Eye (tissue), 1 donor: Measurements from ENCODE around the gene SMIM45.
"Not testable (repeated sequence)": the region's sequence is repeated elsewhere in the genome, so short reads cannot be mapped to it uniquely, and the experiment has no call there.

Experiments
- DNase-seq: peaks from one replicate; pipeline ENCODE4 v3.0.0-alpha.2; 2015

The SMIM45 gene

DNA sequence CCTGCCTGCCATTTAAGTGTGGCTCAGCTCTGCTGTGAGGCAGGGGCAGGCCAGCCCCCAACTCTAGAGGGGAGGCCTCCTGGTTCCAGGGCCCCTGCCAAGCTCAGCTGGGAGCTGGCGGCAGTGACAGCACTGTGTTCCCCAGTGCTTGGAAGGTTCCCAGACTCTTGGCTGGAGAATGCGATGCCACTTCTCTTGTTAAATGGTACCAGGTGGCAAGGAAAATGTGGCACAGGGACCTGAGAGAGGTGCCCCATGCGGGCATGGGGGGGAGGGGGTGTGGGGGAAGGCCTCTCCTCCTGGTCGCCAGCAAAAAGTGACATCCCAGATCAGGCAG, 17.0 kb upstream of the SMIM45 start:
- no peak for DNase-seq

DNA sequence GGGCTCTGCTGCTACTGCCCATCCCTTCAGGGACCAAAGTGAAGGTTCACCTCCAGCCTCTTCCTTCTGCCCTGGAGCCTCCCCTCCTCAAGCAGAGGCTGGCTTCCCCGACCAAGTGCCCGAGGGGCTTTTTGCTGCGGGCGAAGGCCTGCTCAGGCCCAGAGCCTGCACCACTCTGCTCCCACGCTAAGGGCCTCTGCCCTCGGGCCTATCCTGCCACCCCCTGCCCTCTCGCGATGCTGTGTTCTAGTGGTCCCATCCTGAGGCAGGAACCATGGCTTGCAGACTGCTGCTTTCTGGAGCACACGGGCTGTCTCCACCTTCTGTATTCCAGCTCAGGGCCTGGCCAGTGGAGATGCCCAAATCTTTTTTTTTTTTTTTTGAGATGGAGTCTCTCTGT, 16.4 kb upstream of the SMIM45 start:
- no peak for DNase-seq

DNA sequence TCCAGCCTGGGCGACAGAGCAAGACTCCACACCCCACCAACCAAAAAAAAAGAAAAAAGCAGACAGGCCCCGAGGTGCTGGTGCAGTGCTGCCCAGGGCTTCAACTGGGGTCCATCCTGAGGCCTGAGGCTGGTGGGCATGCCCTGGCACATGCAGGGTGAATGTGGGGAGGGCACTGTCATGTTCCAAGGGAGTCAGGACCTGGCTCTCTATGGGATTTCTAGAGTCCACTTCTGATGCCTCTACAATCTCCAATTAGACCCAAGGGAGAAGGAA, 15.1 kb upstream of the SMIM45 start:
- no peak for DNase-seq

DNA sequence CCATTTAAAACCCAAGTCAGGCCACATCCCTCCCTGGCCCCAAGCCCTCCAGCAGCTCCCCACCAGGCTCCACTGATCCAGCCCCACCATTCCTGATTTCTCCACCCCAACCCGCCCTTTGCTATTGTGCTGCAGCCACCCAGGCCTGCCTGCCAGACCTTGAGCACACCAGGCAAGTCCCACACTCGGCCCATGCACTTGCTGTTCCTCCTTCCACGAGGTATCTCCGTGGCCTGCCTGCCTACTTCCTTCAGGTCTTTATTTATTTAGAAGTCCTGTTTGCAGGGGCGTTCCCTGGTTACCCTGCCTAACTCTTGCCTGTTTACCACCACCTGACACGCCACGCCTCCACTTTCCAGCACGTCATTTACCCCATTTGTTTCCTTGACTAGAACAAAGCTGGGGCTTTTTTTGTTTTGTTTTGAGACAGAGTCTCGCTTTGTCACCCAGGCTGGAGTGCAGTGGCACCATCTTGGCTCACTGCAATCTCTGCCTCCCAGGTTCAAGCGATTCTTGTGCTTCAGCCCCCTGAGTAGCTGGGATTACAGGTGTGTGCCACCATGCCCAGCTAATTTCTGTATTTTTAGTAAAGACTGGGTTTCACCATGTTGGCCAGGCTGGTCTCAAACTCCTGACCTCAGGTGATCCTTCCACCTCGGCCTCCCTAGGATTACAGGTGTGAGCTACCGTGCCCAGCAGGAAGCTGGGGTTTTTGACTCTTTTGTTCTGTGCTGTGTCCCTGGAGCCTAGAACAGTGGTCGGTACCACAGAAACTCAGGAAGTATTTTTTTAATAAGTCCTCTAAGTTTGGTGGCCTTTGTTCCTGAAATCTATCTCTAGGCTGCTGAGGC, 11.7 kb upstream of the SMIM45 start:
- DNase-seq = no peak

DNA sequence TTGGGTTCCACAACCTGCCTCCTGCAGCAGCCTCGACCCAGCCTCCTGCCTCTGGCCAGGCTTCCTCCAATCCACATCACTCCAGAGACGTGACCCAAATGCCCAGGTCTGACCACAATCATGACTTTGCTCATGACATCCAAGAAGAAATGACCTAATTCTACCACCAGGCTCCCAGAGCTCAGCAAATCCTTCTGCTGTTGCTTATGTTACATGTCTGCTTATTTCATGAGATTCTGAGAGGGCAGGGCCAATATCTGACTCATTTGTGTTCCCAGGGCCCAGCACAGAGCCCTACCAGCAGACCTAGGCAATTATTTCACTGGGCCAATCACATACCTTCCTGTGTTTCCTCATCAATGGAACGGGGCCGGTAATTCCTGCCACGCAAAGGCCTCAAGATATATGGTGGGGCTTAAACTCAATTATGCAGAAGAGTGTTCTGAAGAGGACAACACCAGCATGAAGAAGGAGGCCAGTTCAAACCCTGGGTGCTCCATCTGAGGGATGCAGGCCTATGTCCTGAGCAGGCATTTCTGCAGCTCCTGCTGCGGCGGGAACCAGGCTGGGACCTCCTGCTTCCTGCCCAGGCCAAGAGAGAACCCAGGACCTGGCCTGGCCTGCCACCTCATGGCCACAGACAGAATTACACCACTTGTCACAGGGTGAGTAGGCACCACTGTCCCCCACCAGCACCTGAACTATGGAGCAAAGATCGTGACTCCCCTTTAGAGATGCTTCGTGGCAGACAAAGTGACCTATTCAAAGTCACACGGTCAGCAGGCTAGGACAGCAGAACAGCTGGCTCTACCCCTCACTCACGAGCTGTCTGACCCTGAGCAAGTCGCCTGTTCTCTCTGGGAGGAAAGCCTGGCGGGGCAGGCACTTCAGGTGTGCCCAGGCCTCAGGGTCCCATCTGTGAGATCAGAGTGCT, 10.9 kb upstream of the SMIM45 start:
- peak; percentile 91 for DNase-seq

DNA sequence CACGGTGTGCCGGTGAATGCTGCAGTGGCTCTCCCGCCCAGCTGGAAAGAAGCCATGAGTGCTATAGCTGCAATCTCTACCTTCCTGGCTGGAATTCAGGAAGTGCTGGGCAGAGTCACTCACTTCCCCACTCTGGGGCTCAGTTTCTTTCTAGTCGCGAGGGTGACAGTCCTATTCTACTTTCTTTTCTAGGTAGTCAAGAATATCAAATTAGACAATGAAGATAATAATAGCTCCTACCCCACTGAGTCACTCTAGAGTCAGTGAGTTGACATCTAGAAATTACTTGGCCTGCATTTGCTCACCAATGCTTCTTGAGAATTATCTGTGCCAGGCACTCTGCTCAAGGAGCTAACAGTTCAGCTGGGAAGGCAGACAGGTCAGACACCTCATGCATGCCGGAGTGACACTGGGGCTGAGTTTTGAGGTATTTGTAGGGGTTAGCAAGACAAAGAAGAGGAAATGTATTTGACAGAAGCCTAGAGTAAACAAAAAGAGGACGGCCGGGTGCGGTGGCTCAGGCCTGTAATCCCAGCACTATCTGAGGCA, 8.2 kb upstream of the SMIM45 start:
- DNase-seq = no peak

DNA sequence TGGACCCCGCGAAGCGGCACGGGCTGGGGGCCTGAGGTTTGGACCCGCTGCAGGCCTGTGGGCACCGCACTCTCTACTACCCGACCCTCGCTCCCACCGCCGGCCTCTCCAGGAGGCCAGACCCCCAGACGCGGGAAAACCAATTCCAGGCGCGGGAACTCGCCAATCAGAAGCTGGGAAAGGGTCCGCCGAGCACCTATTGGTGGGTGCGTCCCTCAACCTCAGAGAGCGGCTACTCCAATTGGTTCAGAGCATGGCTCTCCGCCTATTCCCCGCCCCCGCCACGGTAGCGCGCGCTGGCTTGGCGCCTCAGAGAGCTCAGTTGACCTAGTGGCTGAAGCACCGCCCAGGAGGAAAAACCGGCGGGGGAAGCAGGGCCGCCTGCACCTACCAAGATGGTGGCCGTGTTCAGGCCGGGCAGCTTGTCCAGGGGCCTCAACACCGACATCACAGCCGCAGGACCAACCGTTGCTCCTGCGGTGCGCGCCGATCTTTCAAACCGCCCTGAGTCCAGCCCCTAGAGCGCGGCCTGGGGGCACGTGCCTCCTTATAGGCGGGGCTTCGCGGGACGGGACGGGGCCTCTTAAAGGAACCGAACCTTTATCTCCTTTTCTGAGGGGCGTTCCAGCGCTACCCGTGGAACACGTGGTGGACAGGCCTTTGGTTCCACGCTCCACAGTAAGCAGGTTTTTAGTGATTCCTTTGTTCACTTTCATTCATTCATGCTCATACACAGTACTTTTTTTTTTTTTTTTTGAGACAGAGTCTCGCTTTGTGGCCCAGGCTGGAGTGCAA, 5.1 kb upstream of the SMIM45 start, which contains the start of gene CENPM:
Gene CENPM, minus strand, starts transcription at position 524 of the 795 bp plus-strand sequence. Its CDS starts 76 bp downstream, at position 448.
- peak; percentile 98 for DNase-seq

DNA sequence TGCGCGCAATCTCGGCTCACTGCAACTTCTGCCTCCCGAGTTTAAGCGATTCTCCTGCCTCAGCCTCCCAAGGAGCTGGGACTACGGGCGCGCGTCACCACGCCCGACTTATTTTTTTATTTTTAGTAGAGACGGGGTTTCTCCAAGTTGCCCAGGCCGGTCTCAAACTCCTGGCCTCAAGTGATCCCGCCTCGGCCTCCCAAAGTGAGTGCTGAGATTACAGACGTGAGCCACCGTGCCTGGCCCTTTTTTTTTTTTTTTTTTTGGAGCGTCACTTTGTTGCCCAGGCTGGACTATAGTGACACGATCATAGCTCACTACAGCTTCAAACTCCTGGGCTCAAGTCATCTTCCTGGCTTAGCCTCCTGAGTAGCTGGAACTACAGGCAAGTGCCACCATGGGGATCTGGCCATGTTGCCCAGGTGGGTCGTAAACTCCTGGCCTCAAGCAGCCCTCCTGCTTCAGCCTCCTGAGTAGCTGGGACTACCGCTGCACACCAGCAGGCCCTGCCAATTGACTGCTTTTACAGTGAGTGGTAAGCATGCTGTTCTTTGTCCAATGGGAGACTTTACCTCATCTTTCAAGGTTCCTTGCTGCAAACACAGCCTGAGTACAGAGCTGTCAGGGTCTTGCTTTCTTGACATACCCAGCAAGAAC, 4.4 kb upstream of the SMIM45 start:
- DNase-seq = no peak

DNA sequence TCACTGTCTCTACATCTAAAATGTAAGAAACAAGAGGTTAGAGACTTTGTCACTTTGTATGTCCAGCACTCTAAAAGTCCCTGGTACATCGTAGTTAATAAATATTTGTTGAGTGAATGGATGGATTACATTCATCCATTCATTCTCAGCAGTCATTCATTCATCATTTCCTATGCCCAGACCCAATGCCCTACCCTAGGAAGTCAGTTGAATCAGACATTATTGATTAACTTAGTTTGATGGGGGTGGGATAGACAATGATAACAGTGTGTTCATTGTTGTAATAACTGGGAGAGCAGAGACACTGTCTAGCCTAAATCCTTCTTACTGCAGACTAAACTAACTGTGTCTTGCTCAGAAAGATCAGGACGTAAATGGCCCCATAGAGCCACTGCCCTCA, 3.8 kb upstream of the SMIM45 start:
- DNase-seq = no peak

DNA sequence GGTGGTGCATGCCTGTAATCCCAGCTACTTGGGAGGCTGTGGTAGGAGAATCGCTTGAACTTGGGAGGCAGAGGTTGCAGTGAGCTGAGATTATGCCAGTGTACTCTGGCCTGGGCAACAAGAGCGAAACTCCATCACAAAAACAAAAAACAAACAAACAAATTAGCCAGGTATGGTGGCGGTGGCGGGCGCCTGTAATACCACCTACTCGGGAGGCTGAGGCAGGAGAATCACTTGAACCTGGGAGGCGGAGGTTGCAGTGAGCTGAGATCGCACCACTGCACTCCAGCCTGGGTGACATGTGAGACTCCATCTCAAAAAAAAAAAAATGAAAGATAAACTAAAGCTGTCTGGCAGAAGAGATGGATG, 3.0 kb upstream of the SMIM45 start:
- DNase-seq = not testable (repeated sequence)

DNA sequence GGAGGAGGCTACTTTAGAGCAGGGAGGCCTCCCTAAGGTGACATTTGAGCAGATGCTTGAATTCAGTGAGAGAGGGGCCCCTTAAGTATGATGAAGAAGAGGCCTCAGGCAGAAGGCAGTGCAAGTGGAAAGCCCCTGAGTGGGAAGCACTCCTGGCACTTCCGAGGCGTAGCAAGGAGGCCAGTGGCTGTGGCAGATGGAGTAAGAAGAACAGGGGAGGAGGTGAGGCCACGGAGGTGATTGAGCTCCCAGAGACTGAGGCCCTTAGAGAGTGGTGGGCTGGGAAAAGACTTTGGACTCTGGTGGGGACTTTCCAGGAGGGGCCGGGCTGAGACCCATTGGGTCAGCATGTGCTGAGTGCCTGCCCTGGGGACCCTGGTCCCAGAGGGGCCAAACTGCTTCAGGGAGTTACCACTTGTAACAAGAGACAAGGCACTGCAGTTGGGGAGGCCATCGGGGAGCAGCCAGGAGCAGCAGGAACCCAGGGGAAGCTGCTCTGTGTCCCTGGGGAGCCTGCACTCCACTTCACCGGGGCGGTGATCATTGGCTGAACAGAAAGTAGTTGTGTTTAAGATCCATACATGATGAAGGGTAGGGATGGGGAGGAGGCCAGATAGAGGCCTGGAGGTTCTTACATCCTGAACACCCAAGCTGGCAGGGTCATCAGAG, 2.5 kb upstream of the SMIM45 start:
- no peak for DNase-seq

DNA sequence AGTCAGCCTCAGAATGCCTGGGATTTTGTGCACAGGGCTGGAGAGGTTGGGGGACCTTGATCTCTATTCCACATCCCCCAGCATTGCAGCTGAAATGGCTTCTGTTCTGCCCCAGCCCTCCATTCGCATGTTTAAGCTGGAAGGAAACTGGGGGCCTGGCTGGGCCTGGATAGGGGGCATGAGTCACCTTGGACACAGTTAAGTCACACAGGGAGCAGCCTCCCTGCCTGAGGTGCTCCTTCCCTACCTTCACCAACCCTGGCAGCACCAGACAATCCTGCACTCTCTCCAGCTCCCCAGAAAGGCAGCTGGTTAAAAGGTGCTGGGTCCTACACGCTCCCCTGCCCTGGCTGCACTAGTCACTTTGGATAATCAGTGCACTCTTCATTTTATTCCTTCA, 763 bp downstream of the SMIM45 start:
- DNase-seq = no peak

DNA sequence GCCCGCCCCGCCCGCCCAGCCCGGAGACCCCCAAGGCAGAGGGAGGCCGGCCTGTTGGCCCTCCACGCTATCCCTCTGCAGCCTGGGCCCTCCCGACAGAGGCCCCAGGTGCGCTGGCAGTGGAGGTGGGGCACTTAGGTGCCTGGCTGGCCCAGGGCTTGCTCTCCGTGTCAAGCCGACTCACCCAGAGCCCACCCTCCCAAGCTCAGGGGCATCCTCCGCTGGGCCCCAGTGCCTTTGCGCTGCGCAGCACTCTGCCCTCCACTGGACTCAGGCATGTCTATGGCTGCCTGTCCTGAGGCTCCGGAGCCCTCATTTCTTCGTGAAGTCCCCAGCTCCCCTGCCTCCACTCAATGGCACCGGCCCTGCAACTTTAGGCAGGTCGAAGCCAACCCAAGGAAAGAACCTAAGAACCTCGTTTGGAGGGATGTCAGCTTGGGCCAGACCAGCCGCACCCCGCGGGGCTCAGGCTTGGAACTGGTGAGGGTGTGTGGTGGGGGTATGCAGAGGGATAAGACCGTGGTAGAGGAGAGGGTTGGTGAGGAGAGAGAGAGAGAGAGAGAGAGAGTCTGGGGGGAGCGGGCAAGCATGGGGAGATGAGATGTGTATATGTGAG, 6.1 kb downstream of the SMIM45 start:
- DNase-seq = no peak

DNA sequence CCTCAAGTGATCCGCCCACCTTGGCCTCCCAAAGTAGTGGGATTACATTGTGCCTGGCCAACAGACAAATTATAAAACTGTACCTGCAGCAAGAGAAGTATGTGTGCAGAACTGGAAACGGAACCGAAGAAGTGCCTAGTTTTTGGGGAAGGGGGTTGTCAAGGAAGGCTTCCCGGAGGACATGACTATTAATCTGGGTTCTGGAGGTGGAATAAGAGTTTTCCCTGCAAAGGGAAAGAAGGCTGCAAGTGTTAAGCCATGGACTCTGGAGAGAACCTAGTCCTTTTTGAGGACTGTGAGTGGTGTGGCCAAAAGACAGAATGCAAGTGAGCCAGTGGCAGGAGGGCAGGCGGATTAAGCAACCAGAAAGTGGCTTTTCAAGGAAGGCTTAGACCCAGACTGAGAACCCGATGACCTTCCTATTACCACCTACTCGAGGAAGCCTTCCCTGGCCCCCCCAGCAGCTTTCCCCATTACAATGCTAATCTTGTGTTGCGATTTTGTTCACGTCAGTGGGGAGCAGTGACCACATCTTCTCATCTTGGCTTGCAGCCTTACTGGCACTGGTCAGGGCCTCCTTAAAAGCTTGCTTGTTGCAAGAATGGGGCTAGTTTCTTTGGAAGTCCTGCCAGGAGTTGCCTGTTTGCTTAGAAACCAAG, 11.6 kb downstream of the SMIM45 start:
- no peak for DNase-seq

DNA sequence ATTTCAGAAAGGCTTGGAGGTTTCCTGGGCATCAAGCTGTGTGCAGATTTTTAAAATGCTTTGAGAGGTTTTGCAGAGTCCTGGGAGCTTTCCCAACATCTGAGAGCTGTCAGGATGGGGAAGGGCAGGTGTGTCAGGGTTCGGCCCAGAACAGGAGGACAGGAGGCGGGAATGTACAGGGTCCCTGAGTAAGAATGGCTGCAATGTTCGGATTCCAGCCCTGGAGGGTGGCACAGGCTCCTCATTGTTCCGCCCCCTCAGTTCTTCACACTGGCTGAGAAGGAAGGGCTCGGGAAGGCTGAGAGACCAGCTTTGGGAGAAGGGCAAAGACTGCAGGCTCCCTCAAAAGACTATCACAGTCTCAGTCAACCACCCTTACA, 12.2 kb downstream of the SMIM45 start:
- no peak for DNase-seq

DNA sequence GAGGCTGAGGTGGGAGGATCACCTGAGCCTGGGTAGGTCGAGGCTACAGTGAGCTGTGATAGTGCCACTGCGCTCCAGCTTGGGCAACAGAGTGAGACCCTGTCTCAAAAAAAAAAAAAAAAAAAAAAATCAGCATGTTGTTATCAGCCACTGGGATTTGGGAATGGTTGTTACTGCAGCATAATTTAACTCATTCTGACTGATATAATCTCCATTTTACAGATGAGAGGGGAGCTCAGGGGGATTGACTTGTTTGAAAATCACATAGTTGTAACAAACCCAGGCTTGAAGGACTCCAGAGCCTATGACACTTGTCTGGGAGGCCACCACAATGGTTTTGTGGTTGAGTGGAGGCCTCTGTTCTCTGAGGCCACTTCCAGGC, 14.3 kb downstream of the SMIM45 start:
- DNase-seq = no peak

DNA sequence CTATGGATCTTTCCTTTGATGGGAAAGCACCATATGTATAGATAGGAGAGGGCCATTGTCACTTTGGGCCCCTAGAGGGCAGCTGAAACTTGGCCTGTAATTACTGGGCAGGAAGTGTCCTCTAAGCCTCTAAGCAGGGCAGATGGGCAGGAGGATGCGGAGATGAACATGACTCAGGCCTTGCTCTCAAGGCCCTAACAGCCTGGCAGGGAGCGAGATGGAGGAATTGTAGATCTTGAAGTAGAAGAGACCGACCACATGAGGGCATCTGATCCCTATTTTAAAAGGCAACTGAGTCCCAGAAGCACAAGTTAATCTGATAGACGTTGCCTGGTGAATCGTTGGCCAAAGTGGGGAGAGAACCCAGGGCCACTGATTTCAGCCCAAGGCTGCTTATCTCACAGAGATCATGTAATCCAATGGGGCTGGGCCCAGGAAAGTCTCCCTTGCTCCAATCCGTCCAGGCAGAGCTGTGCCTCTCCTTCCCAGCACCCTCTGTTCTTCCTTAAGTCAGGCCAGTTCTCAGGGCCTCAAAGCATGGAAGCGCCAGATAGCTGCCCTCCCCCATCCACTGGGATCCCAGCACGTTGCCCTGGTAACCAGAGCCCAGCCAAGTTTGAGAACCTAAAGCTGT, 14.8 kb downstream of the SMIM45 start:
- DNase-seq = peak; percentile 74

DNA sequence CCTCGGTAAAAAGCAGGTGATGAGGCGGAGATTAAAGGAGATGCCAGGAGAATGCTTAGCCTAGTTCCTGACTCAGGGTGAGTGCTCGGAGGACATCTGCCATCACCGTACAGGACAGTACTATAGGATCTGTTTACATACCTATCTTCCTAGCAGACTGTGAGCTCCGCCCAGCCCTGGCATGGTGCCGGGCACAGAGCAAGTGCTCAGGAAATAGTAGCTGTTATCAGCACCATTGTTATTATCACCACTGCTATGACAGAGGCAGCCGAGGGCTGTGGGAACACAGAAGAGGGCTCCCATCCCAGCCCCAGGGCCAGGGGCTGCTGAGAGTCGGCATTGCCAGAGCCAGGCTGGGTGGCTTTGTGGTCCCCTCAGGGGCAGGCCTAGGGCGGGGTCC, 16.7 kb downstream of the SMIM45 start:
- no peak for DNase-seq

DNA sequence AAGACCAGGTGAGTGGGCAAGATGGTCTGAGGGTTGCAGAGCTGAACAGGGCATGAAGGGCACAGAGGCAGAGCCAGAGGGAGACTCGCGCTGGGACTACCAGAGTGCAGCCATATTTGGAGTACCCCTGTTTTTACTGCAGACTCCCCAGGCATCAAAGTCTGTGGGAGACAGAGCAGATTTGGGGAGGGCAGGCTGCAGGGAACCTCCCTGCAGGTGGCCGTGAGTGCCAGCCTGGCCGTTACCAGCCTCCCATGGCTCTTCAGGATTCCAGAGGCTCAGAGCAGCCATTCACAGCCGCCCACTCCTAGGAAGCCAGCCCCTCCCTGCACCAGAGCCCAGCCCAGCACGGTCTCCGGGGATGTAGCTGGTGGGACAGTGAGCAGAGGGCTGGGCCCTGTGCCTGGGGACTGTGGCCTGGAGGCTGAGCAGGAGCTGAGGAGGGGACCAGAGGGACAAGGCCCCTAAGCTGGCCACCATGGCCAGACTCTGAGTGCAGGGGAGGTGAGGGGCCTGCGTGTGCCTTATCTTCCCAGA, 17.2 kb downstream of the SMIM45 start, which contains the start of gene SEPTIN3:
Gene SEPTIN3, plus strand, starts transcription at position 334 of the 537 bp plus-strand sequence. CDS start 2,050 bp downstream, outside the sequence.
- no peak for DNase-seq

DNA sequence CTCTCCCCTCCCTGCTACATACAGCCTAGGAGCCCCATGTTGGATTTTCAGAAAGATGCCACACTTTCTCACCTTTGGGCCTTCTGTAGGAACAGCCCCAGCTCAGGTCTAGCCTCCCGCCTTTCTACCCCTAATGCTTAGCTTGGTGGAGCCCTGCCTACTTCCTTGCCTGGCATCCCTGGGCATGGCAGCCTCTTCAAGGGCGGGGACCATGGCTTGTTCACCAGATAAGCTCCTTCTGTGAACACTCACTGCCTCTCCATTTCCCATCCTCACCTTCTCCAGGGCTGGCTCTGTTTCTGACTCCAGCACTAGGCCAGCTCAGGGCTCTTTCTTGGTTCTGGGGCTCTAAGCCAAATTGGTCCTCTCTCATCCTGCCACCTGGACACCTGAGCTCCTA, 18.7 kb downstream of the SMIM45 start:
- DNase-seq = no peak
